ENCODE results near the gene RBM42. TPM values are rescaled to one million over a fixed set of nuclear protein-coding genes. Genes with fewer than 3 reads are reported as not detected.
"Not testable (repeated sequence)": the region's sequence is repeated elsewhere in the genome, so short reads cannot be mapped to it uniquely, and the experiment has no call there.

Gene RBM42
- total and polyA plus RNA-seq, 8 donors = 26.6 to 133 (median 57.6) TPM

DNA sequence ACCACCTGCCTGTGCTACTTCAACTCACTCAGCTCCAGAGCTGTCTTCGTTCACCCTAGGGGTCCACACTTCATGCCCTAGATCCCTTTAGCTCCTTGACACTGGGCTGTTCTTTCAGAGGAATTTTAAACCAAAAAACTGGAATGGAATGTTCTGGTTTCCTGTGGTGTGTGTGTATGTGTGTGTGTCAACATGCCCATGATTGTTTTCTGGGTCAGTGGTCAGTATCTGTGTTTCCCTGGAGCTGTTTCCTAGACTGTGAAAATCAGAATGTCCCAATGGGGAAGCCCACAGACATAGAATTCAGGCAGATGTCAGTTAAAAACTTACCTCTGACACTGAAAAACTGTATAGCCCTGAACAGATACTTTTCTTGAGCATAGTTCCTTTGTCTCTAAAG lies 41.5 kb upstream of the RBM42 start:
- WGBS, 5 donors = 25 to 46% (median 32%) methylated on average over 1 of the region's 1 CpG
- no peak for DNase-seq

DNA sequence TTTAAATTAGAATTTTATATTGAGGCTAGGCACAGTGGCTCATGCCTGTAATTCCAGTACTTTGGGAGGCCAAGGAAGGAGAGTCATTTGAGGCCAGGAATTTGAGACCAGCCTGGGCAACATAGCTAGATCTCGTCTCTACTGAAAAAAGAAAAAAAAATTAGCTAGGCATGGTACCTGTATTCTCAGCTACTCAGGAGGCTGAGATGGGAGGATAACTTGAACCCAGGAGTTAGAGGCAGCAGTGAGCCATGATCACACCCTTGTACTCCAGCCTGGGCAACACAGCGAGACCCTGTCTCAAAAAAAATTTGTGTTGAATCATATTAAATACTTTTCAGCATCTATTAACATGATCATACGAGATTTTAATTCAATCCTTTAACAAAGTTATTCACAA lies 38.0 kb upstream of the RBM42 start:
- Histone ChIP-seq H3K36me3 (no peaks in the 10 kb centered on the region), H3K9me3 (no peaks in the 10 kb centered on the region), H3K27ac (no peak overlapping the region), H3K4me1 (no peaks in the 10 kb centered on the region), H3K4me3 (no peak overlapping the region), H3K27me3 (peaks cover 0 to 39% (median 0%) of the 10 kb centered on the region in 3 donors)
- intact Hi-C loops (cut with DNase I; ENCODE audit: low total_unique reads) = no loop called here
- DNase-seq = no peak
- 76 to 83% (median 81%) methylated on average over 3 of the region's 3 CpGs for WGBS, 5 donors
- no peak for TF ChIP-seq EP300 (IDR thresholded peaks at IDR 0.05)
- TF ChIP-seq POLR2A (IDR thresholded peaks at IDR 0.05) = no peak
- TF ChIP-seq POLR2AphosphoS5 (IDR thresholded peaks at IDR 0.05) = no peak
- TF ChIP-seq, protein P1, sequence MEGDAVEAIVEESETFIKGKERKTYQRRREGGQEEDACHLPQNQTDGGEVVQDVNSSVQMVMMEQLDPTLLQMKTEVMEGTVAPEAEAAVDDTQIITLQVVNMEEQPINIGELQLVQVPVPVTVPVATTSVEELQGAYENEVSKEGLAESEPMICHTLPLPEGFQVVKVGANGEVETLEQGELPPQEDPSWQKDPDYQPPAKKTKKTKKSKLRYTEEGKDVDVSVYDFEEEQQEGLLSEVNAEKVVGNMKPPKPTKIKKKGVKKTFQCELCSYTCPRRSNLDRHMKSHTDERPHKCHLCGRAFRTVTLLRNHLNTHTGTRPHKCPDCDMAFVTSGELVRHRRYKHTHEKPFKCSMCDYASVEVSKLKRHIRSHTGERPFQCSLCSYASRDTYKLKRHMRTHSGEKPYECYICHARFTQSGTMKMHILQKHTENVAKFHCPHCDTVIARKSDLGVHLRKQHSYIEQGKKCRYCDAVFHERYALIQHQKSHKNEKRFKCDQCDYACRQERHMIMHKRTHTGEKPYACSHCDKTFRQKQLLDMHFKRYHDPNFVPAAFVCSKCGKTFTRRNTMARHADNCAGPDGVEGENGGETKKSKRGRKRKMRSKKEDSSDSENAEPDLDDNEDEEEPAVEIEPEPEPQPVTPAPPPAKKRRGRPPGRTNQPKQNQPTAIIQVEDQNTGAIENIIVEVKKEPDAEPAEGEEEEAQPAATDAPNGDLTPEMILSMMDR (IDR thresholded peaks at IDR 0.05) = no peak

More for the DNA sequence above, 41.5 kb upstream of the RBM42 start:
- H3K9me3 ChIP-seq = no peaks in the 10 kb centered on the region
- no peak overlapping the region for H3K4me3 ChIP-seq
- H3K27ac ChIP-seq = no peak overlapping the region
- peaks cover 0 to 44% (median 9%) of the 10 kb centered on the region in 3 donors for H3K27me3 ChIP-seq
- H3K36me3 ChIP-seq = no peaks in the 10 kb centered on the region
- H3K4me1 ChIP-seq = no peaks in the 10 kb centered on the region
- no peak for TF ChIP-seq EP300 (IDR thresholded peaks at IDR 0.05)
- TF ChIP-seq, protein P1 (IDR thresholded peaks at IDR 0.05) = no peak
- TF ChIP-seq POLR2A (IDR thresholded peaks at IDR 0.05) = no peak
- no peak for TF ChIP-seq POLR2AphosphoS5 (IDR thresholded peaks at IDR 0.05)
- intact Hi-C loops (cut with DNase I; ENCODE audit: low total_unique reads) = no loop called here

DNA sequence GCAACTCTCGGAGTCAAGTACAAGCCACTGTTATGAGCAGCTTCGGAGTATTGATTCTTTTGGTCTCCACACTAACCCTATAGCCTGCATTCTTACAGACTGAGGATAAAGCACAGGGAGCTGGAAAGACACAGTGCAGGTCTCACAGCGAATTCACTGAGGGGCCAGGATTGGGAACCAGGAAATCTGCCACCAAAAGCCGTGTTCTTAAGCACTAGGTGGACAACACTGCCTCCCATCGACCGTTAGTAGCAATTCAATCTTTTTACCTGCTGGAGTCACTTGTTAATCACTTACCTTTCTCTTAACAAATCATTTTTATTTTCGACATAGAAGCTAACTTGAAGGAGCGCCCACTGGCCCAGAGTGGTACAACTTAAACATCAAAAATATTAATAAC lies 36.6 kb upstream of the RBM42 start:
- no peak overlapping the region for H3K4me3 ChIP-seq
- TF ChIP-seq, protein P1 (IDR thresholded peaks at IDR 0.05) = peak in 4 of 7 experiments; percentile 9 to 33 (median 24)
- no peak for TF ChIP-seq POLR2AphosphoS5 (IDR thresholded peaks at IDR 0.05)
- no peak for TF ChIP-seq EP300 (IDR thresholded peaks at IDR 0.05)
- intact Hi-C loops (cut with DNase I; ENCODE audit: low total_unique reads) = no loop called here
- H3K27me3 ChIP-seq = peaks cover 0 to 35% (median 0%) of the 10 kb centered on the region in 3 donors
- H3K36me3 ChIP-seq = no peaks in the 10 kb centered on the region
- H3K27ac ChIP-seq = no peak overlapping the region
- H3K9me3 ChIP-seq = no peaks in the 10 kb centered on the region
- peak; percentile 36 to 87 for DNase-seq
- WGBS, 5 donors = 19 to 28% (median 22%) methylated on average over 8 of the region's 8 CpGs
- no peaks in the 10 kb centered on the region for H3K4me1 ChIP-seq

- H3K36me3 ChIP-seq; H3K27ac ChIP-seq; H3K4me1 ChIP-seq; H3K9me3 ChIP-seq; H3K4me3 ChIP-seq; DNase-seq; intact Hi-C loops (cut with DNase I; ENCODE audit: low total_unique reads): not testable (repeated sequence)
- peaks cover 0 to 35% (median 0%) of the 10 kb centered on the region in 3 donors for H3K27me3 ChIP-seq
- WGBS, 5 donors = 68 to 81% (median 73%) methylated on average over 3 of the region's 3 CpGs
These were observed 33.8 kb upstream of the RBM42 start for GRCh38 chr19:35595026-35595425.

GRCh38 chr19:35595928-35596327 lies 32.9 kb upstream of the RBM42 start:
- no peak for DNase-seq
- WGBS, 5 donors = 88 to 100% (median 96%) methylated on average over 1 of the region's 1 CpG
- H3K27ac ChIP-seq = no peak overlapping the region
- no peaks in the 10 kb centered on the region for H3K9me3 ChIP-seq
- no peaks in the 10 kb centered on the region for H3K4me1 ChIP-seq
- no peak for TF ChIP-seq EP300 (IDR thresholded peaks at IDR 0.05)
- no peak for TF ChIP-seq POLR2AphosphoS5 (IDR thresholded peaks at IDR 0.05)
- TF ChIP-seq, protein P1 (IDR thresholded peaks at IDR 0.05) = no peak
- no peak for TF ChIP-seq POLR2A (IDR thresholded peaks at IDR 0.05)
- peaks cover 0 to 37% (median 0%) of the 10 kb centered on the region in 3 donors for H3K27me3 ChIP-seq
- no peak overlapping the region for H3K4me3 ChIP-seq
- intact Hi-C loops (cut with DNase I; ENCODE audit: low total_unique reads) = no loop called here
- no peaks in the 10 kb centered on the region for H3K36me3 ChIP-seq

Data from stomach (tissue), 9 donors.